Osteocyte (in vitro differentiated cells): ENCODE results near the gene RARB. TPM values are rescaled to one million over a fixed set of nuclear protein-coding genes. Genes with fewer than 3 reads are reported as not detected.

Experiments
- DNase-seq: peaks from one replicate; pipeline ENCODE4 v3.0.0; 2021; ENCODE audit warnings: mixed read lengths; ENCODE audit not compliant: unreplicated experiment; ENCODE audit errors: extremely low spot score
- H3K27ac Mint-ChIP-seq: one replicate; pipeline ENCODE4 v1.8.0; 2021; ENCODE audit warnings: mild to moderate bottlenecking, mixed read lengths; ENCODE audit not compliant: unreplicated experiment
- H3K27me3 Mint-ChIP-seq: one replicate; pipeline ENCODE4 v1.8.0; 2021; ENCODE audit warnings: mixed read lengths; ENCODE audit not compliant: unreplicated experiment
- H3K36me3 Mint-ChIP-seq: one replicate; pipeline ENCODE4 v1.8.0; 2021; ENCODE audit warnings: mixed read lengths; ENCODE audit not compliant: unreplicated experiment
- H3K4me1 Mint-ChIP-seq: one replicate; pipeline ENCODE4 v1.8.0; 2021; ENCODE audit warnings: mixed read lengths; ENCODE audit not compliant: unreplicated experiment
- H3K4me3 Mint-ChIP-seq: one replicate; pipeline ENCODE4 v1.8.0; 2021; ENCODE audit warnings: mild to moderate bottlenecking, moderate library complexity, mixed read lengths; ENCODE audit not compliant: unreplicated experiment
- H3K9me3 Mint-ChIP-seq: one replicate; pipeline ENCODE4 v1.8.0; 2021; ENCODE audit warnings: mixed read lengths; ENCODE audit not compliant: unreplicated experiment
- CTCF ChIP-seq: fragments of 200-600 bp; sonication (generic); IDR thresholded peaks from 2 replicates; pipeline ENCODE4 v1.5.0; 2021; ENCODE audit warnings: antibody characterized with exemption, mild to moderate bottlenecking, moderate library complexity
- total RNA-seq: library from RNA; stranded (reverse); gene quantifications from 2 replicates; pipeline ENCODE4 v1.2.1, GENCODE V29; 2021

Gene RARB
- total RNA-seq, 1 donor from 2014 or later: 4.8 TPM

DNA sequence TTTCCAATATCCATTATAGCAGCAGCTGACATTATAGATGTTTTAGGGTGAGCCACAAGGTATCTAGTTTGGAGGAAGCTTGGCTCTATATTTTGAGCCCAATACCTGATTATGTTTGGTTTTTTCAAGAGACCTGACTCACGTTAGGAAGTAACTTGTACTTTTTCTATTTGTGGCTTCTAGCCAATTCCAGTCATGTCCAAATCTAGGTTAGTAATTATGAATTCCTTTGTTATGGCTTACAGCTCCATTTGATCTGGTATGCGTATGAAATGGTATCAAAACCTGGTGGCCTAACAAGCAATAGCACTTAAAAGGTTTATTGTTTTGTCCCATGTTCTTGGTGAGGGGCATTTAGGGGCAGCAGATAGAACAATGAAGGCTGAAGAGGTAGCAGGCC, 120.8 kb downstream of the RARB start:
- Mint-ChIP-seq H3K27ac (no peak overlapping the region), H3K36me3 (no peaks in the 10 kb centered on the region), H3K27me3 (no peaks in the 10 kb centered on the region), H3K4me1 (peaks cover 14% of the 10 kb centered on the region), H3K9me3 (no peaks in the 10 kb centered on the region), H3K4me3 (no peak overlapping the region)
- no peak for DNase-seq
- TF ChIP-seq CTCF: no peak

- Mint-ChIP-seq H3K4me3 (no peak overlapping the region), H3K4me1 (peaks cover 21% of the 10 kb centered on the region), H3K36me3 (no peaks in the 10 kb centered on the region), H3K9me3 (no peaks in the 10 kb centered on the region), H3K27ac (no peak overlapping the region), H3K27me3 (no peaks in the 10 kb centered on the region)
- DNase-seq: no peak
- TF ChIP-seq CTCF: no peak
Observed at GRCh38 chr3:25552251-25552650, 124.2 kb downstream of the RARB start.

GRCh38 chr3:25554376-25554775, 126.3 kb downstream of the RARB start:
- DNase-seq: no peak
- no peaks in the 10 kb centered on the region for H3K27me3 Mint-ChIP-seq
- H3K4me3 Mint-ChIP-seq: no peak overlapping the region
- H3K36me3 Mint-ChIP-seq: no peaks in the 10 kb centered on the region
- no peak for TF ChIP-seq CTCF
- peaks cover 6% of the 10 kb centered on the region for H3K4me1 Mint-ChIP-seq
- H3K27ac Mint-ChIP-seq: no peak overlapping the region
- no peaks in the 10 kb centered on the region for H3K9me3 Mint-ChIP-seq

DNA sequence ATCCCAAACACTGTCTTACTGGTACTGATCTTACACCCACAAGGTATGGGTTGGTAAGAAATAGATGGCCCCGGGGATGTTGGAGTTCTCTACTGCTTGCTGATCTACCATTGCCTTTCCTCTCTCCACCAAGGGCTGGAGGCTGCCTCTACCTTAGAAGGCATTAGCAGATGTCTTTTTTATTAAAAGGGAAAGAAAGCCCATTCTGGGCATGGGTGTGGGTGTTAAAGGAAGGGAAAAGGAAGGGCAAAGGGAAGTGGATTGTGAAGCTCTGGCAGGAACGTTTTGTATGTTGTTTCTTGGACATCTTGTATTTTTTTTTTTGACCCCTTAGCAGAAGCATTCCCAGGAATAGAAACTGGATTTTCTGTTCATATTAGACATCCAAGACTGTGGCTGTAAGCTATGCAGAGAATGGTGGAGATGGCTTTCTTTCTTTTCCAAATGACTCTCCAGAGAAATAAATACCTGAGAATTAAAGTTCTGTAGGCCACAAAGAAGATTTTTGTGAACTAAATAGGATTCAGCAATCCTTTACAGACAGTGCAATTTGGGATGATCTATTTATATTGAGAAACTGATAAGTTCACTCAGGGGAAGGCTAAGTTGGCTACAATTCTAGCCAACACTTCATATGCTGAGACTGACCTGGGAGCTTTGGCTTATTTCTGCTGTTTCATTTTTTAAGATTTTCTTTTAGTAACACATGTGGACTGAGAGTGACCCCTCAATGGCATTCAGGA, 127.8 kb downstream of the RARB start:
- H3K27me3 Mint-ChIP-seq: no peaks in the 10 kb centered on the region
- H3K4me1 Mint-ChIP-seq: peaks cover 6% of the 10 kb centered on the region
- H3K36me3 Mint-ChIP-seq: no peaks in the 10 kb centered on the region
- H3K9me3 Mint-ChIP-seq: no peaks in the 10 kb centered on the region
- TF ChIP-seq CTCF: no peak
- H3K27ac Mint-ChIP-seq: no peak overlapping the region
- no peak overlapping the region for H3K4me3 Mint-ChIP-seq
- DNase-seq: no peak

DNA sequence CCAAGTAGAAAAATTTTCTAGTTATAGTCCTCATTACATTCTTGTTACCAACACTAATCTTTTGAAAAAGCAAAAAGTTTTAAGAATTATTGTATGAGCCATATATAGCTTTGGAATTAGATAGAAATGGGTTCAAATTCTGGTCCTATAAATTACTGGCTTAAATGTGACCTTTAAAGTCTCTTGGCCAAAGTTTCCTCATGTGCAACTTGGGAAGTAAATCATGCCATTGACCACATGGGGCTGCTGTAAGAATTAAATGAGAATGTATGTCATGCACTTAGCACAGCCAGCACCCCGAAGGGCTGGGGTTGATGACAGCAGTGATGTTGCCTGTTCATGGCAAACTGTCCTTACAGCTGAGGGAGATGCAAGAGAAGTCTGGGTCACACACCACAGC, 128.4 kb downstream of the RARB start:
- H3K4me3 Mint-ChIP-seq: no peak overlapping the region
- no peak overlapping the region for H3K27ac Mint-ChIP-seq
- H3K9me3 Mint-ChIP-seq: no peaks in the 10 kb centered on the region
- H3K36me3 Mint-ChIP-seq: no peaks in the 10 kb centered on the region
- peaks cover 6% of the 10 kb centered on the region for H3K4me1 Mint-ChIP-seq
- TF ChIP-seq CTCF: no peak
- DNase-seq: no peak
- no peaks in the 10 kb centered on the region for H3K27me3 Mint-ChIP-seq
